SKM-1 (cell line): ENCODE measurements around the gene ADGRB2.
A peak's percentile ranks its signal among the peaks of the same experiment; 100 is the strongest.

Experiments
- DNase-seq: peaks from one replicate; lab custom pipeline; 2025; ENCODE audit not compliant: unreplicated experiment; lab: John Stamatoyannopoulos, UW

Gene ADGRB2

GRCh38 chr1:31795096-31795675 lies 31.0 kb upstream of the ADGRB2 start:
- no peak for DNase-seq

- no peak for DNase-seq
Observed at GRCh38 chr1:31793586-31794285, 29.6 kb upstream of the ADGRB2 start.

- DNase-seq: no peak
Observed at GRCh38 chr1:31793086-31793485, 28.9 kb upstream of the ADGRB2 start.

GRCh38 chr1:31792541-31792940 lies 28.4 kb upstream of the ADGRB2 start:
- no peak for DNase-seq

GRCh38 chr1:31792116-31792515 lies 28.0 kb upstream of the ADGRB2 start:
- DNase-seq: no peak

- no peak for DNase-seq
Observed at GRCh38 chr1:31791131-31791858, 27.2 kb upstream of the ADGRB2 start.

GRCh38 chr1:31790641-31791091 lies 26.5 kb upstream of the ADGRB2 start:
- DNase-seq: no peak

GRCh38 chr1:31790140-31790539 lies 26.0 kb upstream of the ADGRB2 start:
- no peak for DNase-seq

- peak; percentile 70 for DNase-seq
Observed at GRCh38 chr1:31789259-31790065, 25.3 kb upstream of the ADGRB2 start.

GRCh38 chr1:31788825-31789256 lies 24.7 kb upstream of the ADGRB2 start:
- no peak for DNase-seq

- peak; percentile 94 for DNase-seq
Observed at GRCh38 chr1:31788138-31788824, 24.1 kb upstream of the ADGRB2 start.

GRCh38 chr1:31787786-31788137 lies 23.6 kb upstream of the ADGRB2 start:
- no peak for DNase-seq

- no peak for DNase-seq
Observed at GRCh38 chr1:31787261-31787660, 23.1 kb upstream of the ADGRB2 start.

GRCh38 chr1:31786366-31787060 lies 22.4 kb upstream of the ADGRB2 start:
- DNase-seq: no peak

GRCh38 chr1:31785947-31786290 lies 21.8 kb upstream of the ADGRB2 start:
- DNase-seq: no peak

- no peak for DNase-seq
Observed at GRCh38 chr1:31785020-31785946, 21.1 kb upstream of the ADGRB2 start.

- no peak for DNase-seq
Observed at GRCh38 chr1:31784356-31785019, 20.3 kb upstream of the ADGRB2 start.

- DNase-seq: no peak
Observed at GRCh38 chr1:31783846-31784245, 19.7 kb upstream of the ADGRB2 start.
